HG03097 (cell line): ENCODE measurements around the gene TNS3.

Source experiments
- ATAC-seq: cut with Tn5 transposase; IDR thresholded peaks from one replicate; pipeline ENCODE4 v1.9.1; 2021; ENCODE audit not compliant: unreplicated experiment, low FRiP score

Gene TNS3

GRCh38 chr7:47300472-47301104, 281.3 kb downstream of the TNS3 start:
- no peak for ATAC-seq

- no peak for ATAC-seq
Measured at GRCh38 chr7:47299496-47299895, 282.4 kb downstream of the TNS3 start.

GRCh38 chr7:47298636-47299035, 283.3 kb downstream of the TNS3 start:
- no peak for ATAC-seq

GRCh38 chr7:47297120-47297519, 284.8 kb downstream of the TNS3 start:
- no peak for ATAC-seq

GRCh38 chr7:47295606-47296005, 286.3 kb downstream of the TNS3 start:
- ATAC-seq = no peak

- ATAC-seq = no peak
Measured at GRCh38 chr7:47294556-47295222, 287.2 kb downstream of the TNS3 start.

GRCh38 chr7:47293884-47294555, 287.9 kb downstream of the TNS3 start:
- ATAC-seq = no peak

- no peak for ATAC-seq
Measured at GRCh38 chr7:47292832-47293309, 289.0 kb downstream of the TNS3 start.

- peak; percentile 87 for ATAC-seq
Measured at GRCh38 chr7:47291461-47292081, 290.3 kb downstream of the TNS3 start.

- ATAC-seq = no peak
Measured at GRCh38 chr7:47290867-47291266, 291.0 kb downstream of the TNS3 start.

GRCh38 chr7:47290466-47290865, 291.4 kb downstream of the TNS3 start:
- ATAC-seq = no peak

- no peak for ATAC-seq
Measured at GRCh38 chr7:47288060-47288459, 293.9 kb downstream of the TNS3 start.

GRCh38 chr7:47285860-47286491, 295.9 kb downstream of the TNS3 start:
- ATAC-seq = no peak

GRCh38 chr7:47284691-47285635, 296.9 kb downstream of the TNS3 start:
- no peak for ATAC-seq

- ATAC-seq = no peak
Measured at GRCh38 chr7:47283497-47284131, 298.3 kb downstream of the TNS3 start.

- ATAC-seq = no peak
Measured at GRCh38 chr7:47282790-47283496, 299.0 kb downstream of the TNS3 start.

- no peak for ATAC-seq
Measured at GRCh38 chr7:47281966-47282643, 299.8 kb downstream of the TNS3 start.

- ATAC-seq = no peak
Measured at GRCh38 chr7:47281161-47281560, 300.8 kb downstream of the TNS3 start.
